GM15510 (cell line): ENCODE results near the gene PCDHGA3.
"Not testable (repeated sequence)": the region's sequence is repeated elsewhere in the genome, so short reads cannot be mapped to it uniquely, and the experiment has no call there.

Source experiments
- POLR2A ChIP-seq: IDR thresholded peaks from 3 replicates; pipeline ENCODE4 v1.6.1; 2011; ENCODE audit warnings: borderline replicate concordance; ENCODE audit not compliant: insufficient read length; ENCODE audit errors: extremely low read depth

PCDHGA3 gene

GRCh38 chr5:141366016-141366896 lies 22.6 kb downstream of the PCDHGA3 start:
- no peak for TF ChIP-seq POLR2A

- no peak for TF ChIP-seq POLR2A
Measured at GRCh38 chr5:141369994-141370848, 26.6 kb downstream of the PCDHGA3 start, which contains the start of gene PCDHGB3. PCDHGB3 (plus strand) TSS chr5:141370242; CDS start chr5:141370395, 153 bp downstream.

GRCh38 chr5:141371572-141372475 lies 28.2 kb downstream of the PCDHGA3 start:
- no peak for TF ChIP-seq POLR2A

GRCh38 chr5:141373673-141374317 lies 30.2 kb downstream of the PCDHGA3 start, which contains the start of gene PCDHGA6:
PCDHGA6 (plus strand) TSS chr5:141373891; CDS start chr5:141374084, 193 bp downstream.
- no peak for TF ChIP-seq POLR2A

GRCh38 chr5:141374627-141375026 lies 31.0 kb downstream of the PCDHGA3 start:
- no peak for TF ChIP-seq POLR2A

- no peak for TF ChIP-seq POLR2A
Measured at GRCh38 chr5:141382469-141383294, 39.1 kb downstream of the PCDHGA3 start, which contains the start of gene PCDHGA7. PCDHGA7 (plus strand) TSS chr5:141382742; CDS start chr5:141382900, 158 bp downstream.

GRCh38 chr5:141383345-141383744 lies 39.7 kb downstream of the PCDHGA3 start:
- no peak for TF ChIP-seq POLR2A

GRCh38 chr5:141384471-141385267 lies 41.0 kb downstream of the PCDHGA3 start:
- no peak for TF ChIP-seq POLR2A

- TF ChIP-seq POLR2A: not testable (repeated sequence)
Measured at GRCh38 chr5:141387557-141388311, 44.1 kb downstream of the PCDHGA3 start, which contains the start of gene PCDHGB4. PCDHGB4 (plus strand) TSS chr5:141387698; CDS start chr5:141387885, 187 bp downstream.

- no peak for TF ChIP-seq POLR2A
Measured at GRCh38 chr5:141388661-141389060, 45.0 kb downstream of the PCDHGA3 start.
